ENCODE results near the gene PPM1H. TPM values are rescaled to one million over a fixed set of nuclear protein-coding genes. Genes with fewer than 3 reads are reported as not detected.
"Not testable (repeated sequence)": the region's sequence is repeated elsewhere in the genome, so short reads cannot be mapped to it uniquely, and the experiment has no call there.

The PPM1H gene
- total RNA-seq, 2 donors from 2014 or later: 1.3 to 2.8 TPM

- not testable (repeated sequence) for DNase-seq (ENCODE audit: low spot score)
- intact Hi-C loops (cut with DNase I): loop anchor here in 1 of 2 donors (10.0 kb wide), 1 partner anchor 125 kb away; no protein-coding TSS in a partner anchor
Measured at GRCh38 chr12:62729579-62730544, 205.1 kb downstream of the PPM1H start.

DNA sequence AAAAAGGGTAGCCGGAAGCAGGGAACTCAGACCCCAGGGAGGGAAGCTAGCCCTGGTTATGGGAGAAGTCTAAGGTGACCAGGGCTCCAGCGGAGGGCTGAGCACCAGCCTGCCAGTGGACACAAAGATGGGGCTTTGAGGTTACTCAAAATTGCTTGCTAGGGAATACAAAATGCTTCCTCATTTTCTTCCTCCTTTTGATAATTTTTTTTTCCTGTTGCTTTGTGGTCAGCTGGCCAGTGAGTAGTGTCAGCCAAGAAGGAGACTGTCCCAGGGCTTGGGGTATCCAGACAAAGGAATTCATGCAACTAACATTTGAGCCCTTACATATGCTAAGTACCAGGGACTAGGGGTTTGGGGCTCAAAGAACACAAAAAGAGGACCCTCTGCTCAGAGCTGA lies 206.2 kb downstream of the PPM1H start:
- intact Hi-C loops (cut with DNase I): loop anchor here in 1 of 2 donors (10.0 kb wide), 1 partner anchor 124 kb away; no protein-coding TSS in a partner anchor
- DNase-seq (ENCODE audit: low spot score): no peak

DNA sequence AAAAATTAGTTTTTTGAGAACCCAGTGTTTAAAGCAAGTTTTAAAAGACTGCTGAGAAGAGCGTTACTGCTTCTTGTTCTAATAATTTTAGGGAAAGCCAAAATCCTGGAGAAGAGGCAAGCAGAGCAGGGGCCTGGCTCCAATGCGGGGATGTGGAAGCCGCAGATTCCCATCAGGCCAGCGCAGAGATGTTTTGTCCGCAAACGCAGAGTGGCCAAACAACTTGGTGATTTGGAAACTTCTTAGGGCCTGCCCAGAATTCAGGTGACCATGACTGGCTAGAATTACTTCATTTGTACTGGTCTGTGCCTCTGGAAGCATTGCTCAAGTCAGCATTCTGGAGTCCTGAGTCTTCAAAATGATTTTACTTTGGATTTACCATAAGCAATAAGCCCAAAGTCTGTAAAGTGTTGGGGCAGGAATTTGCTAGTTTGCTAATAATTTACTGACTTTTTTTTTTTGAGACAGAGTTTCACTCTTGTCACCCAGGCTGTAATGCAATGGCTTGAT lies 208.4 kb downstream of the PPM1H start:
- intact Hi-C loops (cut with DNase I): loop anchor here in 1 of 2 donors (10.0 kb wide), 1 partner anchor 122 kb away; no protein-coding TSS in a partner anchor
- DNase-seq (ENCODE audit: low spot score): no peak

DNA sequence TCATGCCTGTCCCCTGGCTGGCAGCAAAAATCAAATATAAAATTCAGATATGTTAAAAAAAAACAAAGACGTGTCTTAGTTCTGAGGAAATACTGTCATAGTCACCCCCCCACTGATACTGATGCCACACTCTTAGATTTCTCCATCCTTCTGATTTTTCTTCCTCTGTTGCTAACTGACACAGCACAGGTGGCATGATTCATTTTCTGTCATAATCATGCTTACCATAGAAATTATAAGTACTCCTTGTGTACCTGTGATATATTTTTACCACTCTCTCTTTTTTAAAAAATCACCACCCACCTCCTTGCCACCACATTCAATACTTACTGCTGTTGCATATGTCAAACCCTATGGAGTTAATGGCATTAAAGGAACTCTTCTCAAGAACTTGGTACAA lies 209.2 kb downstream of the PPM1H start:
- DNase-seq (ENCODE audit: low spot score): no peak
- intact Hi-C loops (cut with DNase I): loop anchor here in 1 of 2 donors (10.0 kb wide), 1 partner anchor 121 kb away; no protein-coding TSS in a partner anchor

GRCh38 chr12:62724947-62725451 lies 210.0 kb downstream of the PPM1H start:
- DNase-seq (ENCODE audit: low spot score): no peak
- intact Hi-C loops (cut with DNase I): loop anchor here in 1 of 2 donors (10.0 kb wide), 1 partner anchor 120 kb away; no protein-coding TSS in a partner anchor

DNA sequence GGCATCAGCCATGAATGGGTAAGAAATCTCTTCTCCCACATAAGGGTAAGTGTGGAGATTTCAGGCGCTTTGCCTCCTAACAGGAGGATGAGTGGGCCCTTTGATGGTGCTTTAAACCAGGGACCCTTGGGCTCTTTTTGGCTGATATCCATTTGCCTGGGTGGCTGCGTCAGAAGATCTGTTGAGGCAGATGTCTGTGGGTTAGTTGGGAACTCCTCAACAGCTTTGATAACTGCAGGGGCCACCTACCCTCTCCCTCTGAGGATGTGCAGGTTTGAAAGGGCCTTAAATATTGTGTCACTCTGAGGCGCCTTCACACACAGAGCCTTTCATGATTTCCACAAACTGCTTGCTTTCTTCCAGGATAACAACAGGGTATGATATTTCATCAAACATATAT lies 210.7 kb downstream of the PPM1H start:
- no peak for DNase-seq (ENCODE audit: low spot score)
- intact Hi-C loops (cut with DNase I): loop anchor here in 1 of 2 donors (10.0 kb wide), 1 partner anchor 119 kb away; no protein-coding TSS in a partner anchor

DNA sequence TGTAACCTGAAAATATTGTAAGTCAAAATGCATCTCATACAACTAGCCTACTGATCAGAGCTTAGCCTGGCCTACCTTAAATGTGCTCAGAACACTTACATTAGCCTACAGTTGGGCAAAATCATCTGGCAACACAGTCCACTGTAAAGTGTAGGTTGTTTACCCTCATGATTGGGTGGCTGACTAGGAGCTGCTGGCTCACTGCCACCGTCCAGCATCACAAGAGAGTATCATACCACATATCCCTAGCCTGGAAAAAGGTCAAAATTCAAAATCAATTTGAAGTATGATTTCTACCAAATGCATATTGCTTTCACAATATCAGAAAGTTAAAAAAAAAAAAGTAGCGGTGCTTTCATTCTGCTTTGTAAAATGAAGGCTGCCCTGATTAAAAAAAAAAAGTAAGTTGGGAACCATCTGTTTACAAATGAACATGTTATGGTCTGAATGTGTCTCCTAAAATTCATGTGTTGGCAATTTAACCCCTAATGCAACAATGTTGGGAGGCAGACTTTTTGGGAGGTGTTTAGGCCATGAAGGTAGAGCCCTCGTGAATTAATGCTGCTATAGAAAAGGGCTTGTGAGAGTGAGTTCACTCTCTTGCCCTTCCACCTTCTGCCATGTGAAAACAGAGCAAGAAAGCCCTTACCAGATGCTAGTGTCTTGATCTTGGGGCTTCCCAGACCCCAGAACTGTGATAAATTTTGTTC lies 211.8 kb downstream of the PPM1H start:
- intact Hi-C loops (cut with DNase I): loop anchor here in 1 of 2 donors (10.0 kb wide), 1 partner anchor 118 kb away; no protein-coding TSS in a partner anchor
- no peak for DNase-seq (ENCODE audit: low spot score)

DNA sequence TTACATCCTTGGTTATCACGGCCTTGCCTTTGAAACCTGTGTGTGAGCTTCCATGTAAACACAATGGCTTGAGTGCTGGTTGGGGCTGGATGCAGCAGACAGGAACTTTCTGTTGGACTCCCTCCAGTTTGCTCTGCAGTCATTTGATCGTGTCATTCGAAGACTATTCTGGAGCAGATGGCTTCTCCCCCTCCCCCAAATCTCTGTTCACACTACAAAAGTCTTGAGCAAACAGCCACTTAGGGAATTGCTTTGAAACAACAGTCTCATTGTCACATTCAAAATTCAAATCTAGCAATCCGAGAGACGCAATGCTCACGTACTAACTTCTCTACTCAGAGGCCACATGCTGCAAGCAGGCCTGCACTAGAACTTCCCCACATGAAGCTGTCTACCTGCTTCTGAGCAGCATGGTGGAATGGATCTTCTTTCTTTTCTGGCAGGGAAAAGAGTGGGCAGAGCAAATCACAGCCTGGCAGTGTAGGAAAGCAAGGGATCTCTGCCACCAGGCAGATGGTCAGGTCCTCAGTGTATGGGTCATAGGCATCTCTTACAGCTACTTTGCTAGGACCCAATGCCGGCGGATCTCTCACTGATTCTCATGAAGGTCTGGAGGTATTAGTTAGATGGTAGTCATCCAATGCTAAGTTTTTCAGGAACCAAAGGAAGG lies 214.2 kb downstream of the PPM1H start:
- DNase-seq (ENCODE audit: low spot score): no peak
- intact Hi-C loops (cut with DNase I): loop anchor here in 1 of 2 donors (10.0 kb wide), 1 partner anchor 116 kb away; no protein-coding TSS in a partner anchor

GRCh38 chr12:62720025-62720424 lies 214.9 kb downstream of the PPM1H start:
- intact Hi-C loops (cut with DNase I): loop anchor here in 1 of 2 donors (10.0 kb wide), 1 partner anchor 115 kb away; no protein-coding TSS in a partner anchor
- no peak for DNase-seq (ENCODE audit: low spot score)

DNA sequence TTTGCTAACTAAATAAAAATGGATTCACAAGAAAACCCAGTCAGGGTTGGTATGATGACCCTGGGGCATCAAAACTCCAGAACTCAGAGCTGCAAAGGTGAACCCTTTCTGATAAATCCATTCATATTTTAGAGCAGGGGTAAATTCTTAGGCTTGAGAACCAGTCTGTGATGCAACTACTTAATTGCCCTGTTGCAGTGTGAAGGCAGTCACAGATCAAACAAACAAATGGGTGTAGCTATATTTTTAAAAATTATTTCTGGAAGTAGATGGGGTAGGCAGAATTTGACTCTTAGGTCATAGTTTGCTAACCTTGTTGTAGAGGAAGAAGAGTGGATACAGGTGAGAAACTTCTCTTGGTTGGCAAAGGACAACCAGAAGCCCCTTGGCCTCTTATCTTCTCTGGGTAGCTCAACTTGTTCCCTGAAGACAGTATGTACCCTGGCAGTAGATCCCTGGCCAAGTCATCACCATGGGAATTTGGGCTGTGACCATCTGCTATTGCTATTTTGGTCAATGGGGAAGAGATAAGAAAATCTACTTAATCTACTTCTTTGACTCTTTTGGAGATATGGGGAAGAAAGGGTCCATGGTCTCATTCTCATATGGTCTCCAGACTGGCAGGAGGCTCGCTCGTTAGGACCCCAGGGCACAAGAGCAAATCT lies 216.1 kb downstream of the PPM1H start:
- intact Hi-C loops (cut with DNase I): no loop called here
- DNase-seq (ENCODE audit: low spot score): no peak

DNA sequence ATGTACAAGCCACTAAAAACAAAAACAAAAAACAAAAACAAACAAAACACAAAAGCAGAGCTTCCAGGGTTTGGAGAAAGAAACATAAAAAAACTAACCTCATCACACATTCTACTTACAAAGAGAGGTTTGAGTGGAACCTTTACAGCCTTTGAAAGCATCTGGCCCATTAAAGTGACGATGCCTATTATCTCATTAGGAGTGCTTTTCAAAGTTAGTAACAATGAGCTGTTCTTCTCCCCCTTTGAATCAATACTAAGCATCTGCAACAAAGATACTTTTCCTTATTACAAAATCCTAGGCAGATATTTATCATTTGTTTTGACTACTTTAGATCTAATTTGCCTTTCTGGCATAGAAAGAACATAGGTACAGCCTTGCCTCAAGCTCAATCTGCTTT lies 217.3 kb downstream of the PPM1H start:
- intact Hi-C loops (cut with DNase I): no loop called here
- no peak for DNase-seq (ENCODE audit: low spot score)

- intact Hi-C loops (cut with DNase I): no loop called here
- DNase-seq (ENCODE audit: low spot score): no peak
Measured at GRCh38 chr12:62716866-62717525, 218.0 kb downstream of the PPM1H start.

DNA sequence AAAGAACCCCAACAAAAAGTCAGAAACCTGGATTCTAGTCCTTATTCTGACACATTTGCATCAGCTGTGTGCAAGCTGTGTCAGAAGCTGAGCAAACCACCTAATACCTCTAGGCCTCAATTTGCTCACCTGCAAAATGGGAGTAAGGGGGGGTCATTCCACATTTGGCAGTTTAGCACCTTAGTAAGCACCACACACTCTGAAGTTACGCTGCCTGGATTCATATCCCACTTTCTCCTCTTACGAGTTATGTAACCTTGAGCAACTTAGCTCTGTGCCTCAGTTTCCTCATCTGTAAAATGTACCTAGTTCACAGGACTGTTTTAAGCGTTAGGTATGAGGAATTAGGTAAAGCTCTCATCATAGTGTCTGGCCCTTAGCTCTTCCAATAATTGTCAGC lies 218.9 kb downstream of the PPM1H start:
- intact Hi-C loops (cut with DNase I): no loop called here
- no peak for DNase-seq (ENCODE audit: low spot score)

DNA sequence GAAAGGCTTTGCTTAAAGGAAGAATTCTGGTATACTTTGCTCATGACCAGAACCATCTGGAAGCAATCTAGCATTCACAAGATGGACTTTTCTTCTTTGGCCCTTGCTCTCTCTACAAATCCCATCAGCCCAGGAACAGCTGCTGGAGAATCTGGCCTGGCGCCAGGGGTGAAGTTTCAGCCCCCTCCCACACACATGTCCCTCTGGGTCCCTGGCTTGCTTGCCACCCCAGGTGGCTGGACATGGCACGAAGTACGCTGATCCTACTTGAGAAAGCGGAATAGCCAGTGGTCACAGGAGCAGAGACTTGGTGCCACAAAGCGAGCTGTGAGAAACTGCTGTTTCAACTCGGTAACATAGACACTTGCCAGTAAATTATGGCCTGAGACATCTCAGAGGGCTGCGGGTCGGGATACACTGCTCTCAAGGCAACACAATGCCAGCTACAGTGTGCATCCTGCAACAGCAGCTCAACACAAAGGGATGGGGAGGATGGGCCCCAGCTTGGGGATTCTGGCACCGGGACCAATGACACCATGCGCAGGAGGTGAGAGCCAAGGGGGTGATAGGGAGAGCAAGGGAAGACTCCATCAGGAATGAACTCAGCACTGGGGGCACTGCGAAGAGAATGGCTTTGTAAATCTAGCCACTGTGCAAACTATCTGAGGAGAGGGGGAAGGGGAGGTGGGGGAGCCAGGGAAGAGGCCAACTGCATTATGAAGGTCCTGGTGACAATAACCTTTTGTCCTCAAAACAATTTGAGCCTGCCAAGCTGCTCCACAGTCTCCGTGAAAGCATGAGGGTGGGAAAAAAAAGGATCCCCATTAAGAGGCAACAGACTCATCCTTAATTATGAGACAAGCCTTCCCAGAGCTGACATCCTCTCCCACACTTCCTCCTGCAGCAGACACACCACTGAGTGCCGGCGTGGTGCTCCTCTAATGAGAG lies 219.9 kb downstream of the PPM1H start:
- intact Hi-C loops (cut with DNase I): no loop called here
- DNase-seq (ENCODE audit: low spot score): no peak

DNA sequence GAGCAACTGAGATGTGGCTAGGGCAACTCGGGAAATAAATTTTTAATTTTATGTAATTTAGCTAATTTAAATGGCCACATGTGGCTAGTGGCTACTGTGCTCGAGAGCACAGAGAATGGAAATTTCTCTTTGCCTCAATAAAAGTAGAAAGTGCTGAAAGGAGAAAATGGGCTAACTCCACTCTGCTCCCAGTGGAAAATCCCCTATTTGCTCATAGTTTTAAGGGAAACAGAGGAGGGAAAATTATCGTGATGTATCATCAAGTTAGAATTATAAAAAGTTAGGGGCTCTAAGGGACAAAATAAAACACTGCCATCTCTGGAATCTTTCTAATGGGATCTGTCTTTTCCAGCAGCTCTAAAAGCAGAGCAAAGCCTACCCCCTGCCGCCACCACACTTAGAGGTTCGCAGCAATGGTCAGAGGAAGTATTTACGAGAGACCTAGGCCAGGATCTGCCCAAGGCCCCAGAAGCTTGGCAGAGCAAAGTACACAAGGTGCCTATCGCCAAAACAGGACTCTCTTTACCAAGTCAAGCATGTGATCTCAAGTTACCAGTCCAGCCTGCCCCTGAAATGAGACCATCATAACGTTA lies 220.7 kb downstream of the PPM1H start:
- intact Hi-C loops (cut with DNase I): no loop called here

DNA sequence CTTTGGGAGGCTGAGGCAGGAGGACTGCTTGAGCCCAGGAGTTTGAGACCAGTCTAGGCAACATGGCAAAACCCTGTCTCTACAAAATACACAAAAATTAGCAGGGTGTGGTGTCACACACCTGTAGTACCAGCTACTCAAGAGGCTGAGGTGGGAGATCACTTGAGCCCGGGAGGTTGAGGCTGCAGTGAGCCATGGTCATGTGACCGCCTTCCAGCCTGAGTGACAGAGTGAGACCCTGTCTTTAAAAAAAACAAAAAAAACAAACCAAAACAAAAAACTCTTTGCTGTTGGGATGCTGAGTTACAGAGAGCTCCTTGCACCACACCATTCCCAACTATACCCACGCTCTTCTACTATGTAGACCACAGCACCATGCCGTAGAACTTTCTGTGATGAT lies 221.2 kb downstream of the PPM1H start:
- no peak for DNase-seq (ENCODE audit: low spot score)
- intact Hi-C loops (cut with DNase I): no loop called here

More for the DNA sequence above, 220.7 kb downstream of the PPM1H start:
- no peak for DNase-seq (ENCODE audit: low spot score)

All from posterior vena cava (tissue), 2 donors.